Stimulated activated CD8-positive, alpha-beta memory T cell treated with anti-CD3 and anti-CD28 coated beads, Interleukin-12 subunit alpha, Interleukin-12 subunit beta, amount 100 ng/mL, for 4 hours (primary cell): ENCODE results near the gene FILIP1L.
A peak's percentile ranks its signal among the peaks of the same experiment; 100 is the strongest.
"Not testable (repeated sequence)": the region's sequence is repeated elsewhere in the genome, so short reads cannot be mapped to it uniquely, and the experiment has no call there.

ENCODE experiments used
- DNase-seq: peaks from one replicate; pipeline ENCODE4 v3.0.0-alpha.2; 2020; ENCODE audit warnings: low read depth

FILIP1L gene

GRCh38 chr3:100073714-100074307 lies 40.5 kb downstream of the FILIP1L start:
- no peak for DNase-seq

GRCh38 chr3:100073049-100073713 lies 41.1 kb downstream of the FILIP1L start:
- no peak for DNase-seq

GRCh38 chr3:100072326-100073048 lies 41.8 kb downstream of the FILIP1L start:
- DNase-seq, result no peak

- DNase-seq, result no peak
Measured at GRCh38 chr3:100069472-100069871, 44.8 kb downstream of the FILIP1L start.

- peak; percentile 28 for DNase-seq
Measured at GRCh38 chr3:100068826-100069225, 45.5 kb downstream of the FILIP1L start.

- DNase-seq, result no peak
Measured at GRCh38 chr3:100067589-100067988, 46.7 kb downstream of the FILIP1L start.

- DNase-seq, result no peak
Measured at GRCh38 chr3:100063929-100064461, 50.3 kb downstream of the FILIP1L start.

- DNase-seq, result no peak
Measured at GRCh38 chr3:100062665-100063064, 51.6 kb downstream of the FILIP1L start.

GRCh38 chr3:100060685-100061484 lies 53.4 kb downstream of the FILIP1L start:
- no peak for DNase-seq

- no peak for DNase-seq
Measured at GRCh38 chr3:100059472-100059871, 54.8 kb downstream of the FILIP1L start.

GRCh38 chr3:100057716-100058575 lies 56.4 kb downstream of the FILIP1L start:
- DNase-seq, result no peak

- no peak for DNase-seq
Measured at GRCh38 chr3:100053951-100054620, 60.2 kb downstream of the FILIP1L start.

- not testable (repeated sequence) for DNase-seq
Measured at GRCh38 chr3:100051513-100051912, 62.8 kb downstream of the FILIP1L start.

- DNase-seq, result no peak
Measured at GRCh38 chr3:100048248-100048647, 66.1 kb downstream of the FILIP1L start.

- no peak for DNase-seq
Measured at GRCh38 chr3:100047455-100048141, 66.7 kb downstream of the FILIP1L start.

- no peak for DNase-seq
Measured at GRCh38 chr3:100046986-100047385, 67.3 kb downstream of the FILIP1L start.

- no peak for DNase-seq
Measured at GRCh38 chr3:100045696-100046095, 68.6 kb downstream of the FILIP1L start.

- no peak for DNase-seq
Measured at GRCh38 chr3:100044369-100044768, 69.9 kb downstream of the FILIP1L start.

GRCh38 chr3:100043271-100043670 lies 71.0 kb downstream of the FILIP1L start:
- no peak for DNase-seq
